HG02642 (cell line): Measurements from ENCODE around the gene MCRS1.
"Not testable (repeated sequence)": the region's sequence is repeated elsewhere in the genome, so short reads cannot be mapped to it uniquely, and the experiment has no call there.

Experiments
- ATAC-seq: cut with Tn5 transposase; IDR thresholded peaks from one replicate; pipeline ENCODE4 v1.9.1; 2021; ENCODE audit warnings: mild to moderate bottlenecking; ENCODE audit not compliant: unreplicated experiment, poor library complexity

Gene MCRS1

DNA sequence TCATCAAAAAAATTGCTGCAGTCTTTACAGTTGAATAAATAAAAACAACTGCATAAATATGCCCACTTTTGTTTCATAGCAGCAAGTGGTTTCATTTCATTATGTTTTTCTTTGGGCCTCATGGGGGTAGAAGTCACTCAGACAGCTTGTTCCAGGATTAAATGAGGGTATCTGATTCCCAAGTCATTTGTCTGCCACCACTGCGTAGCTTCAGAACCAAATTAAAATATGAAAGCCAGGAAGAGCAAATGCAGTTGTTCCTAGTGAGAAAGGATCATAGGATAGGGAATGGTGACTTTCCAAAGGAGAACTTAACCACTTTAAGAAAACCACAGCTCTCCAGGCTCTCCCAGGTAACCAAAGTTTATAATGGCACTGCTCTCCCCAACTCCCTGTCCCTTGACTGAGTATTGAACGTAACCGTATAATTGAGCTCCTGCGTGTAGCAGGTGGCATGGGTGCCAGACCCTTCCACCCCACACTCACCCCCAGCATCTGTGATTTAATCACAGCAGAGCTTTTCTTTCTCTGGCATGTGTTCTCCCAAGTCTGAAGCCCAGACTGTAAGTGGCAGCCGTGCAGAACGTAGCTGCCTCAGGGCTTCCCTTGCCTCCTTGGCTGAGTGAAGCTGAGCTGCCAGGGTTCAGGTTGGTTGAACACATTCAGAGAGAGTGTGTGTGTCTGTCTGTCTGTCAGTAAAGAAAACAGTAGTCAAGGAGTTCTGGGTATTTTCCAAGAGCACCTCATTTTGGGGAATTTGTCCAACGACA is 40.4 kb downstream of the MCRS1 start:
- no peak for ATAC-seq

DNA sequence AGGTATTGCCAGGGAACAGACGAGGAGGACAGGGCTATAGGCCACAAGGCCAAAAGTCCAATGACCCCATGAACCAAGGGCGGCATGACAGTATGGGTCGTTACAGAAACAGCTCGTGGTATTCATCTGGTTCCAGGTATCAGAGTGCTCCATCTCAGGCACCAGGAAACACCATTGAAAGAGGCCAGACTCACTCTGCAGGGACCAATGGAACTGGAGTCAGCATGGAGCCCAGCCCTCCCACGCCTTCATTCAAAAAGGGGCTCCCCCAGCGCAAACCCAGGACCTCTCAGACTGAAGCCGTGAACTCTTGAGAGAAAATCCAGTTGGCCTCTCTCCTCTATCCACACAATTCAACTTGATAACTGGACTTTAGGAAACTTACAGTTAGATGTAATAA is 42.0 kb downstream of the MCRS1 start:
- no peak for ATAC-seq

GRCh38 chr12:49524660-49525324 is 43.1 kb downstream of the MCRS1 start:
- no peak for ATAC-seq

GRCh38 chr12:49521389-49521788 is 46.6 kb downstream of the MCRS1 start:
- no peak for ATAC-seq

DNA sequence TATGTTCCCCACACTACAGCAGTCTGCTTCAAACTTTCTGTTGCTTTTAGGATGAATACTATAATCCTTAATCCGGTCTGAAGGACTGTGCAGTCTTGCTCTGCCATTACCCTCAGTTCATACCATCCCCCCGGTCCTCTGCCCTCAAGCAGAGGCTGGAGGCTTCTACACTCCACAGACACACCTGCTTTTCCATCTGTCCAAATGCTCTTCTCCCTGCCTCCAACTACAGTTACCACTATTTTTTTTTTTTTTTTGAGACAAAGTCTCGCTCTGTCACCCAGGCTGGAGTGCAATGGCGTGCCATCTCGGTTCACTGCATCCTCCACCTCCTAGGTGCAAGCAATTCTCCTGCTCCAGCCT is 48.4 kb downstream of the MCRS1 start:
- ATAC-seq, result no peak

GRCh38 chr12:49518914-49519573 is 48.9 kb downstream of the MCRS1 start:
- no peak for ATAC-seq

- no peak for ATAC-seq
Observed at GRCh38 chr12:49515266-49515665, 52.7 kb downstream of the MCRS1 start.

- ATAC-seq, result no peak
Observed at GRCh38 chr12:49512546-49512945, 55.4 kb downstream of the MCRS1 start.

- ATAC-seq, result no peak
Observed at GRCh38 chr12:49511410-49511809, 56.5 kb downstream of the MCRS1 start.

- not testable (repeated sequence) for ATAC-seq
Observed at GRCh38 chr12:49509681-49510080, 58.3 kb downstream of the MCRS1 start.
